SK-N-SH treated with all-trans-retinoic acid at 6 μM for 48 hours (cell line): ENCODE data around the gene DES.

Experiments
- ATAC-seq: fragments of 200-7000 bp; cut with Tn5 transposase; 3 replicates; pipeline ENCODE4 v1.9.1; 2020; ENCODE audit warnings: mild to moderate bottlenecking, moderate library complexity
- ARNTL ChIP-seq: fragments of 450-650 bp; formaldehyde crosslinking; IDR thresholded peaks from 2 replicates; pipeline ENCODE4 v1.5.0; 2020; ENCODE audit warnings: low read depth, mild to moderate bottlenecking, moderate library complexity, borderline replicate concordance
- BACH2 ChIP-seq: fragments of 250-450 bp; sonication (Bioruptor Pico); IDR thresholded peaks from 2 replicates; pipeline ENCODE4 v1.9.0; 2021; ENCODE audit warnings: mild to moderate bottlenecking, borderline replicate concordance
- CREB5 ChIP-seq: fragments of 250-450 bp; sonication (Bioruptor Pico); IDR thresholded peaks from 2 replicates; pipeline ENCODE4 v1.5.1; 2020; ENCODE audit warnings: low read depth, mild to moderate bottlenecking, moderate library complexity
- CSDC2 ChIP-seq: fragments of 250-450 bp; sonication (Bioruptor Pico); IDR thresholded peaks from 2 replicates; pipeline ENCODE4 v1.5.0; 2020; ENCODE audit warnings: mild to moderate bottlenecking, moderate library complexity
- CSRNP3 ChIP-seq: fragments of 250-450 bp; sonication (Bioruptor Pico); IDR thresholded peaks from 2 replicates; pipeline ENCODE4 v1.5.1; 2021; ENCODE audit warnings: mild to moderate bottlenecking, moderate library complexity
- ESRRG ChIP-seq: fragments of 250-450 bp; sonication (Bioruptor Pico); IDR thresholded peaks from 2 replicates; pipeline ENCODE4 v1.6.1; 2021; ENCODE audit warnings: mild to moderate bottlenecking
- GLIS3 ChIP-seq: fragments of 250-450 bp; sonication (Bioruptor Pico); IDR thresholded peaks from 2 replicates; pipeline ENCODE4 v1.5.0; 2020; ENCODE audit warnings: mild to moderate bottlenecking, moderate library complexity
- ISL1 ChIP-seq: fragments of 250-450 bp; sonication (Bioruptor Pico); IDR thresholded peaks from 2 replicates; pipeline ENCODE4 v2.1.2; 2022; ENCODE audit warnings: mild to moderate bottlenecking, moderate library complexity
- OSR1 ChIP-seq: fragments of 250-450 bp; sonication (Bioruptor Pico); IDR thresholded peaks from 2 replicates; pipeline ENCODE4 v1.8.0; 2022; ENCODE audit warnings: moderate library complexity, mild to moderate bottlenecking, inconsistent platforms
- PATZ1 ChIP-seq: fragments of 250-450 bp; sonication (Bioruptor Pico); IDR thresholded peaks from 2 replicates; pipeline ENCODE4 v1.8.0; 2020; ENCODE audit warnings: mild to moderate bottlenecking, moderate library complexity, borderline replicate concordance
- PPARA ChIP-seq: fragments of 250-450 bp; sonication (Bioruptor Pico); IDR thresholded peaks from 2 replicates; pipeline ENCODE4 v1.5.0; 2020; ENCODE audit warnings: mild to moderate bottlenecking, borderline replicate concordance
- RARB ChIP-seq: fragments of 250-450 bp; sonication (Bioruptor Pico); IDR thresholded peaks from 2 replicates; pipeline ENCODE4 v1.8.0; 2021; ENCODE audit warnings: mild to moderate bottlenecking, moderate library complexity
- SNAI2 ChIP-seq: fragments of 250-450 bp; sonication (Bioruptor Pico); IDR thresholded peaks from 2 replicates; pipeline ENCODE4 v1.5.0; 2020; ENCODE audit warnings: mild to moderate bottlenecking, moderate library complexity
- TCF4 ChIP-seq: fragments of 250-450 bp; sonication (Bioruptor Pico); IDR thresholded peaks from 2 replicates; pipeline ENCODE4 v1.8.0; 2021; ENCODE audit warnings: mild to moderate bottlenecking, moderate library complexity, borderline replicate concordance
- TOX ChIP-seq: fragments of 250-450 bp; sonication (Bioruptor Pico); IDR thresholded peaks from 2 replicates; pipeline ENCODE4 v1.8.0; 2021; ENCODE audit warnings: mild to moderate bottlenecking, moderate library complexity, borderline replicate concordance
- TSHZ2 ChIP-seq: fragments of 250-450 bp; sonication (Bioruptor Pico); IDR thresholded peaks from 2 replicates; pipeline ENCODE4 v1.5.0; 2020; ENCODE audit warnings: mild to moderate bottlenecking, moderate library complexity
- ZC3H10 ChIP-seq: fragments of 250-450 bp; sonication (Bioruptor Pico); IDR thresholded peaks from 2 replicates; pipeline ENCODE4 v1.5.1; 2021; ENCODE audit warnings: mild to moderate bottlenecking, moderate library complexity
- ZFP3 ChIP-seq: fragments of 250-450 bp; sonication (Bioruptor Pico); IDR thresholded peaks from 2 replicates; pipeline ENCODE4 v1.5.0; 2020; ENCODE audit warnings: mild to moderate bottlenecking, moderate library complexity
- ZNF565 ChIP-seq: fragments of 450-650 bp; formaldehyde crosslinking; conservative IDR thresholded peaks from 2 replicates; pipeline ENCODE4 v1.5.0; 2020; ENCODE audit warnings: low read depth, mild to moderate bottlenecking, moderate library complexity
- ZNF70 ChIP-seq: fragments of 450-650 bp; formaldehyde crosslinking; IDR thresholded peaks from 2 replicates; pipeline ENCODE4 v1.5.0; 2020; ENCODE audit warnings: mild to moderate bottlenecking, moderate library complexity
- ZNF8 ChIP-seq: fragments of 450-650 bp; formaldehyde crosslinking; IDR thresholded peaks from 2 replicates; pipeline ENCODE4 v1.5.0; 2020; ENCODE audit warnings: mild to moderate bottlenecking, moderate library complexity

DES gene

GRCh38 chr2:219451661-219452360 is 33.6 kb downstream of the DES start:
- ATAC-seq: no peak
- TF ChIP-seq TCF4 (CRISPR knock-in tag): no peak
- 0 out of 2 replicates have a peak, but pooled peaks have one; percentile 17 for TF ChIP-seq CSDC2 (CRISPR knock-in tag)

GRCh38 chr2:219452361-219453317 is 34.5 kb downstream of the DES start:
- TF ChIP-seq ZNF70 (CRISPR knock-in tag) (no peak), ZNF8 (CRISPR knock-in tag) (no peak), ZFP3 (no peak), PPARA (CRISPR knock-in tag) (no peak), PATZ1 (CRISPR knock-in tag) (no peak), ZNF565 (CRISPR knock-in tag) (no peak), BACH2 (CRISPR knock-in tag) (no peak), OSR1 (CRISPR knock-in tag) (0 out of 2 replicates have a peak, but pooled peaks have one; percentile 28), TCF4 (CRISPR knock-in tag) (no peak), SNAI2 (0 out of 2 replicates have a peak, but pooled peaks have one; percentile 9), CSDC2 (CRISPR knock-in tag) (0 out of 2 replicates have a peak, but pooled peaks have one; percentile 15), CREB5 (CRISPR knock-in tag) (no peak)
- peak; percentile 88 for ATAC-seq

- peak; percentile 80 for ATAC-seq
- no peak for TF ChIP-seq ZFP3
- peak; percentile 44; the same call in 1 of the 2 replicates for TF ChIP-seq TCF4 (CRISPR knock-in tag)
Measured at GRCh38 chr2:219453671-219454590, 35.8 kb downstream of the DES start.

- TF ChIP-seq CSRNP3 (CRISPR knock-in tag) (no peak), ARNTL (CRISPR knock-in tag) (no peak), ISL1 (no peak), CREB5 (CRISPR knock-in tag) (no peak), ZC3H10 (CRISPR knock-in tag) (no peak), TOX (CRISPR knock-in tag) (no peak), BACH2 (CRISPR knock-in tag) (no peak), ZNF565 (CRISPR knock-in tag) (no peak), OSR1 (CRISPR knock-in tag) (no peak), GLIS3 (no peak), ESRRG (CRISPR knock-in tag) (no peak), TSHZ2 (CRISPR knock-in tag) (no peak), SNAI2 (no peak), PATZ1 (CRISPR knock-in tag) (no peak), ZNF8 (CRISPR knock-in tag) (no peak), RARB (CRISPR knock-in tag) (no peak), CSDC2 (CRISPR knock-in tag) (no peak)
- no peak for ATAC-seq
Measured at GRCh38 chr2:219455581-219455980, 37.4 kb downstream of the DES start.
